ENCODE results near the gene ITFG2.
"Not testable (repeated sequence)": the region's sequence is repeated elsewhere in the genome, so short reads cannot be mapped to it uniquely, and the experiment has no call there.

DNA sequence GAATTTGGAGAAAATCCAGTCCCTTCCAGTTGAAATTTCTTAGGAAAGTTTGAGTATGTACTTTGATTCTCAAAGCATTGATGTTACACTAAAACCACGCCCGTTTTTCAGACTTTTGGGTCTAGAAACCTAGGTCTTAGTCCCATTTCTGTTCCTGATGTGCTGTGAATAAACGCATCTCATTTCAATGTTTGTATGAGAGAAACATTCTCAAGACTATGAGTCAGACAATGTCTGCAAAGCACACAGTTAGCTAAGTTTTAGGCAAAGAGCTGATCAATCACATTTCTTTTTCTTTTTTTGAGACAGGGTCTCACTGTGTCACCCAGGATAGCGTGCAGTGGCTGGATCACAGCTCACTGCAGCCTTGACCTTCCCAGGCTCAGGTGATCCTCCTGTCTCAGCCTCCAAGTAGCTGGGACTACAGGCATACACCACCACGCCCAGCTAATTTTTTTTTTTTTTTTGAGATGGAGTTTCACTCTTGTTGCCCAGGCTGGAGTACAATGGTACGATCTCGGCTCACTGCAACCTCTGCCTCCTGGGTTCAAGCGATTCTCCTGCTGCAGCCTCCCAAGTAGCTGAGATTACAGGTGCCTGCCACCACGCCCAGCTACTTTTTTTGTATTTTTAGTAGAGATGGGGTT is 56.6 kb downstream of the ITFG2 start:
- TF ChIP-seq, protein P1, sequence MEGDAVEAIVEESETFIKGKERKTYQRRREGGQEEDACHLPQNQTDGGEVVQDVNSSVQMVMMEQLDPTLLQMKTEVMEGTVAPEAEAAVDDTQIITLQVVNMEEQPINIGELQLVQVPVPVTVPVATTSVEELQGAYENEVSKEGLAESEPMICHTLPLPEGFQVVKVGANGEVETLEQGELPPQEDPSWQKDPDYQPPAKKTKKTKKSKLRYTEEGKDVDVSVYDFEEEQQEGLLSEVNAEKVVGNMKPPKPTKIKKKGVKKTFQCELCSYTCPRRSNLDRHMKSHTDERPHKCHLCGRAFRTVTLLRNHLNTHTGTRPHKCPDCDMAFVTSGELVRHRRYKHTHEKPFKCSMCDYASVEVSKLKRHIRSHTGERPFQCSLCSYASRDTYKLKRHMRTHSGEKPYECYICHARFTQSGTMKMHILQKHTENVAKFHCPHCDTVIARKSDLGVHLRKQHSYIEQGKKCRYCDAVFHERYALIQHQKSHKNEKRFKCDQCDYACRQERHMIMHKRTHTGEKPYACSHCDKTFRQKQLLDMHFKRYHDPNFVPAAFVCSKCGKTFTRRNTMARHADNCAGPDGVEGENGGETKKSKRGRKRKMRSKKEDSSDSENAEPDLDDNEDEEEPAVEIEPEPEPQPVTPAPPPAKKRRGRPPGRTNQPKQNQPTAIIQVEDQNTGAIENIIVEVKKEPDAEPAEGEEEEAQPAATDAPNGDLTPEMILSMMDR (IDR thresholded peaks at IDR 0.05 in 2 of 3, conservative IDR thresholded peaks at IDR 0.05 in 1 of 3; ENCODE audit: borderline replicate concordance in 1 of 3, insufficient read depth in 1 of 3, low read depth in 2 of 3, low read length in 2 of 3): not testable (repeated sequence)
- TF ChIP-seq, protein P2, sequence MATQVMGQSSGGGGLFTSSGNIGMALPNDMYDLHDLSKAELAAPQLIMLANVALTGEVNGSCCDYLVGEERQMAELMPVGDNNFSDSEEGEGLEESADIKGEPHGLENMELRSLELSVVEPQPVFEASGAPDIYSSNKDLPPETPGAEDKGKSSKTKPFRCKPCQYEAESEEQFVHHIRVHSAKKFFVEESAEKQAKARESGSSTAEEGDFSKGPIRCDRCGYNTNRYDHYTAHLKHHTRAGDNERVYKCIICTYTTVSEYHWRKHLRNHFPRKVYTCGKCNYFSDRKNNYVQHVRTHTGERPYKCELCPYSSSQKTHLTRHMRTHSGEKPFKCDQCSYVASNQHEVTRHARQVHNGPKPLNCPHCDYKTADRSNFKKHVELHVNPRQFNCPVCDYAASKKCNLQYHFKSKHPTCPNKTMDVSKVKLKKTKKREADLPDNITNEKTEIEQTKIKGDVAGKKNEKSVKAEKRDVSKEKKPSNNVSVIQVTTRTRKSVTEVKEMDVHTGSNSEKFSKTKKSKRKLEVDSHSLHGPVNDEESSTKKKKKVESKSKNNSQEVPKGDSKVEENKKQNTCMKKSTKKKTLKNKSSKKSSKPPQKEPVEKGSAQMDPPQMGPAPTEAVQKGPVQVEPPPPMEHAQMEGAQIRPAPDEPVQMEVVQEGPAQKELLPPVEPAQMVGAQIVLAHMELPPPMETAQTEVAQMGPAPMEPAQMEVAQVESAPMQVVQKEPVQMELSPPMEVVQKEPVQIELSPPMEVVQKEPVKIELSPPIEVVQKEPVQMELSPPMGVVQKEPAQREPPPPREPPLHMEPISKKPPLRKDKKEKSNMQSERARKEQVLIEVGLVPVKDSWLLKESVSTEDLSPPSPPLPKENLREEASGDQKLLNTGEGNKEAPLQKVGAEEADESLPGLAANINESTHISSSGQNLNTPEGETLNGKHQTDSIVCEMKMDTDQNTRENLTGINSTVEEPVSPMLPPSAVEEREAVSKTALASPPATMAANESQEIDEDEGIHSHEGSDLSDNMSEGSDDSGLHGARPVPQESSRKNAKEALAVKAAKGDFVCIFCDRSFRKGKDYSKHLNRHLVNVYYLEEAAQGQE (IDR thresholded peaks at IDR 0.05; ENCODE audit: low read depth): not testable (repeated sequence)
- not testable (repeated sequence) for TF ChIP-seq EZH2phosphoT487 (IDR thresholded peaks at IDR 0.05; ENCODE audit: borderline replicate concordance); CEBPB (IDR thresholded peaks at IDR 0.05; ENCODE audit: low read depth)

Measured in HCT116 (cell line).